Chondrocyte (in vitro differentiated cells): Measurements from ENCODE around the gene MMP20. TPM values are rescaled to one million over a fixed set of nuclear protein-coding genes. Genes with fewer than 3 reads are reported as not detected.

Experiments
- DNase-seq: peaks from one replicate; pipeline ENCODE4 v3.0.0; 2021; ENCODE audit warnings: mixed read lengths, low spot score
- H3K27ac Mint-ChIP-seq: one replicate; pipeline ENCODE4 v1.8.0; 2021; ENCODE audit warnings: mild to moderate bottlenecking, moderate library complexity, mixed read lengths; ENCODE audit not compliant: unreplicated experiment
- H3K27me3 Mint-ChIP-seq: 2 replicates; pipeline ENCODE4 v1.8.0; 2021; ENCODE audit warnings: low read depth, mixed read lengths
- H3K36me3 Mint-ChIP-seq: 2 replicates; pipeline ENCODE4 v1.8.0; 2021; ENCODE audit warnings: low read depth, mixed read lengths
- H3K4me1 Mint-ChIP-seq: 2 replicates; pipeline ENCODE4 v1.8.0; 2021; ENCODE audit warnings: low read depth, mild to moderate bottlenecking, mixed read lengths
- H3K4me3 Mint-ChIP-seq: one replicate; pipeline ENCODE4 v1.8.0; 2021; ENCODE audit warnings: mild to moderate bottlenecking, moderate library complexity, mixed read lengths; ENCODE audit not compliant: unreplicated experiment
- H3K9me3 Mint-ChIP-seq: 2 replicates; pipeline ENCODE4 v1.8.0; 2021; ENCODE audit warnings: low read depth, mixed read lengths
- total RNA-seq: library from RNA; stranded (reverse); gene quantifications from 3 replicates; pipeline ENCODE4 v1.2.1, GENCODE V29; 2021
- TF ChIP-seq, protein P1 (sequence below): fragments of 200-600 bp; sonication (generic); IDR thresholded peaks from 2 replicates; pipeline ENCODE4 v1.5.0; 2021; ENCODE audit warnings: antibody characterized with exemption, mild to moderate bottlenecking, moderate library complexity

MMP20 gene
- total RNA-seq, 1 donor from 2014 or later: not detected

DNA sequence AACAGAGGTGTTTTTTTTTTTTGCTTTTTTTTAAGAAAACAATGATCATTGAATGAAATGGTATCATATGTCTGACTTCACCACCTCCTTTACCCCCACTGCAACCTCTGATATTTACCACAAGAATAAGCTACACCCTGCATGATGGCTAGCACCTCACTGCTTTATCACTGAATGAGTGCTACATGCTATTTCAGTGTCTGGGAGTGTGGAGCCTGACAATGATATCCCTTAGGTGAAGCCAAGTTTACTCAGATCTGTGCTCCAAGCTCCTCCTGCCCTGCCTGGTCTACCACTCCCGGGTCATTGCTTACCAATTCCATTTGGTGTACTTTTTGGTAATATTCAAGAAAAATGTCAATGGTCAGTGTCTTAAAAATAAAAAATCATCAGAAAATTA lies 21.1 kb downstream of the MMP20 start:
- no peak for DNase-seq
- no peaks in the 10 kb centered on the region for H3K27me3 Mint-ChIP-seq
- peaks cover 37% of the 10 kb centered on the region for H3K4me1 Mint-ChIP-seq
- H3K4me3 Mint-ChIP-seq: no peak overlapping the region
- TF ChIP-seq, protein P1, sequence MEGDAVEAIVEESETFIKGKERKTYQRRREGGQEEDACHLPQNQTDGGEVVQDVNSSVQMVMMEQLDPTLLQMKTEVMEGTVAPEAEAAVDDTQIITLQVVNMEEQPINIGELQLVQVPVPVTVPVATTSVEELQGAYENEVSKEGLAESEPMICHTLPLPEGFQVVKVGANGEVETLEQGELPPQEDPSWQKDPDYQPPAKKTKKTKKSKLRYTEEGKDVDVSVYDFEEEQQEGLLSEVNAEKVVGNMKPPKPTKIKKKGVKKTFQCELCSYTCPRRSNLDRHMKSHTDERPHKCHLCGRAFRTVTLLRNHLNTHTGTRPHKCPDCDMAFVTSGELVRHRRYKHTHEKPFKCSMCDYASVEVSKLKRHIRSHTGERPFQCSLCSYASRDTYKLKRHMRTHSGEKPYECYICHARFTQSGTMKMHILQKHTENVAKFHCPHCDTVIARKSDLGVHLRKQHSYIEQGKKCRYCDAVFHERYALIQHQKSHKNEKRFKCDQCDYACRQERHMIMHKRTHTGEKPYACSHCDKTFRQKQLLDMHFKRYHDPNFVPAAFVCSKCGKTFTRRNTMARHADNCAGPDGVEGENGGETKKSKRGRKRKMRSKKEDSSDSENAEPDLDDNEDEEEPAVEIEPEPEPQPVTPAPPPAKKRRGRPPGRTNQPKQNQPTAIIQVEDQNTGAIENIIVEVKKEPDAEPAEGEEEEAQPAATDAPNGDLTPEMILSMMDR: no peak
- H3K27ac Mint-ChIP-seq: peak overlapping the region; percentile 81
- no peaks in the 10 kb centered on the region for H3K36me3 Mint-ChIP-seq
- no peaks in the 10 kb centered on the region for H3K9me3 Mint-ChIP-seq

GRCh38 chr11:102603576-102603975 lies 21.6 kb downstream of the MMP20 start:
- TF ChIP-seq, protein P1: no peak
- H3K36me3 Mint-ChIP-seq: no peaks in the 10 kb centered on the region
- no peaks in the 10 kb centered on the region for H3K27me3 Mint-ChIP-seq
- peaks cover 38% of the 10 kb centered on the region for H3K4me1 Mint-ChIP-seq
- peak overlapping the region; percentile 81 for H3K27ac Mint-ChIP-seq
- DNase-seq: no peak
- no peaks in the 10 kb centered on the region for H3K9me3 Mint-ChIP-seq
- no peak overlapping the region for H3K4me3 Mint-ChIP-seq

DNA sequence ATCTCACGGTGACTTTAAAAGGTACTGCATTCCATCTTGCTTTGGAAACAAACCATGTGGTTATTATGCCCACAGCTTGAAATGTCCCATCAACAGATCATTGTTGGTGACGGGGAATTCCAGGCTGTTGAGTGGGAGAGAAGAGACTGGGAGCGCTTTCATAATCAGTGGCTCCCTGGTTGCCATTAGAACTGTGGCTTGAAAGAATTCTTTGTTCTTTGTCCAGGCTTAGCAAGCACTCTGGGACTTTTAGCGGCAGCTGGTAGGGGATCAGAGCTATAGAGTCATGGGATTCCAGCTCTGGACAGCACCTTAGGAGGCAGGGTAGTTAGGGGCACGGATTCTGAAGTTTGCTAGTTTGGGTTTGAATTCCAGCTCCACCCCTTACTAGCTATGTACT lies 22.0 kb downstream of the MMP20 start:
- Mint-ChIP-seq H3K27me3 (no peaks in the 10 kb centered on the region), H3K4me1 (peaks cover 38% of the 10 kb centered on the region), H3K27ac (peak overlapping the region; percentile 81), H3K36me3 (no peaks in the 10 kb centered on the region), H3K4me3 (no peak overlapping the region), H3K9me3 (no peaks in the 10 kb centered on the region)
- no peak for DNase-seq
- TF ChIP-seq, protein P1: no peak

DNA sequence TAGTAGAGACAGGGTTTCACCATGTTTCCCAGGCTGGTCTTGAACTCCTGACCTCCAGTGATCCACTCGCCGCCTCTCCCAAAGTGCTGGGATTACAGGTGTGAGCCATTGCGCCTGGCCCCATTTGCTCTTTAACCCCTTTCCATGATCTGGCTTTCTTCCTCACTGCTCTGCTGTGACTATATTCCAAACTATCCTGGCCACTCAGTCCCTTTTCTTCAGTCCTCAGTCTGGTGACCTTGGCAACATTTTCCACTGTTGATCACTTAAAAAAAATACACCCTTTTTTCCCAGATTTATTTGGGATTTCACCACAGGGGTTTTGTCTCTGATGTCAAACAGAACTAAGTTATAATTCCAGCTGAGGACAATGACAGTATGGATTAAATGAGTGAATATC lies 24.5 kb downstream of the MMP20 start:
- no peak for DNase-seq
- TF ChIP-seq, protein P1: no peak
- Mint-ChIP-seq H3K27me3 (no peaks in the 10 kb centered on the region), H3K27ac (peak overlapping the region; percentile 60), H3K4me3 (no peak overlapping the region), H3K9me3 (no peaks in the 10 kb centered on the region), H3K36me3 (no peaks in the 10 kb centered on the region), H3K4me1 (peaks cover 38% of the 10 kb centered on the region)

DNA sequence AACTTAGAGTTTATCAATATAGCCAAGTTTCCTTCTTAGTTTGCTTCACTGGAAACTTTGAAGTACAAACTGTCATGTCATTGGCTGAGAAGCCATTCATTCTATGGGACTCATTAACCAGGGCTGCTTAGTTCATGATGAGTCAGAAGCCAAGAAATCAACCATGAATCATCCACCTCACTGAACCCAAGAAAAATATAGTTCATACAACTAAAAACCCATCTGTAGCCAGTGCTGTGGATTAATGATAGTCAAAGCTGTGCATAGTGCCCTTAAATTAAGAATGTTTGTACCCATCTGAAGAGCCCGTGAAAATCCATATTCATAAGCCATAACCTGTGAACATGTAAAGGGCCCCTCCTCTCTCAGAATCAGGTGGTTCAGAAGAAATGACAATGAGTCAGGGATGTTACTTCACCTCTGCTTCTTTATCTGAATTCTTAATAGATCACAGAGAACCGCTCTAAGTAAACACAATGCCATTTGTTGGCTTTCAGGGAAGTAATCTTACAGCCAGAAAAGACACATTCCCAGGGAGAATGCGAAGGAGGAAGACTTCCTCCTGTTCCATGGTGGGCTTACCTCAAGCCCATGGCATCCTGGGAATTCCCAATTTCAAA lies 25.4 kb downstream of the MMP20 start:
- Mint-ChIP-seq H3K4me1 (peaks cover 38% of the 10 kb centered on the region), H3K27me3 (no peaks in the 10 kb centered on the region), H3K36me3 (no peaks in the 10 kb centered on the region), H3K4me3 (no peak overlapping the region), H3K27ac (peak overlapping the region; percentile 74), H3K9me3 (no peaks in the 10 kb centered on the region)
- DNase-seq: no peak
- TF ChIP-seq, protein P1: no peak
